Neural progenitor cell (in vitro differentiated cells): ENCODE measurements around the gene FOXN3. TPM values are rescaled to one million over a fixed set of nuclear protein-coding genes. Genes with fewer than 3 reads are reported as not detected.

Experiments
- DNase-seq: peaks from one replicate; pipeline ENCODE4 v3.0.0-alpha.2; 2016; ENCODE audit warnings: low spot score
- H2AFZ ChIP-seq: fragments of 200-600 bp; sonication (generic); replicated peaks from 2 replicates; pipeline ENCODE4 v1.6.1; 2016; ENCODE audit warnings: antibody characterized with exemption
- H3F3A ChIP-seq: fragments of 200-600 bp; sonication (generic); 2 replicates; pipeline ENCODE4 v1.6.1; 2016; ENCODE audit warnings: antibody characterized with exemption, low read depth
- H3K27ac ChIP-seq: fragments of 200-600 bp; sonication (generic); 2 replicates; pipeline ENCODE4 v1.5.1; 2016; ENCODE audit warnings: mild to moderate bottlenecking
- H3K27me3 ChIP-seq: fragments of 200-600 bp; sonication (generic); 2 replicates; pipeline ENCODE4 v1.6.1; 2016; ENCODE audit warnings: mild to moderate bottlenecking, moderate library complexity
- H3K36me3 ChIP-seq: fragments of 200-600 bp; sonication (generic); 2 replicates; pipeline ENCODE4 v1.5.1; 2016
- H3K4me1 ChIP-seq: fragments of 200-600 bp; sonication (generic); 2 replicates; pipeline ENCODE4 v1.6.1; 2016; ENCODE audit warnings: mixed run types
- H3K4me2 ChIP-seq: fragments of 200-600 bp; sonication (generic); 2 replicates; pipeline ENCODE4 v1.6.1; 2016
- H3K4me3 ChIP-seq: fragments of 200-600 bp; sonication (generic); 2 replicates; pipeline ENCODE4 v1.5.1; 2016
- H3K79me2 ChIP-seq: fragments of 200-600 bp; sonication (generic); 2 replicates; pipeline ENCODE4 v1.6.1; 2016; ENCODE audit warnings: low read depth
- H3K9ac ChIP-seq: fragments of 200-600 bp; sonication (generic); 2 replicates; pipeline ENCODE4 v1.6.1; 2016
- H3K9me3 ChIP-seq: fragments of 200-600 bp; sonication (generic); 2 replicates; pipeline ENCODE4 v1.5.1; 2016; ENCODE audit warnings: low read depth
- H4K20me1 ChIP-seq: fragments of 200-600 bp; sonication (generic); 2 replicates; pipeline ENCODE4 v1.6.1; 2016; ENCODE audit warnings: low read depth
- H3K27ac Mint-ChIP-seq: 3 replicates; pipeline ENCODE4 v1.8.0; 2021; ENCODE audit warnings: mixed read lengths
- H3K27me3 Mint-ChIP-seq: 2 replicates; pipeline ENCODE4 v1.8.0; 2022; ENCODE audit warnings: low read depth, mild to moderate bottlenecking, inconsistent platforms, moderate library complexity, mixed read lengths; ENCODE audit not compliant: insufficient read depth
- H3K36me3 Mint-ChIP-seq: 3 replicates; pipeline ENCODE4 v1.8.0; 2021; ENCODE audit warnings: mixed read lengths
- H3K4me1 Mint-ChIP-seq: 3 replicates; pipeline ENCODE4 v1.8.0; 2021; ENCODE audit warnings: mixed read lengths
- H3K4me3 Mint-ChIP-seq: 3 replicates; pipeline ENCODE4 v1.8.0; 2021; ENCODE audit warnings: mild to moderate bottlenecking, moderate library complexity, mixed read lengths
- H3K9me3 Mint-ChIP-seq: 3 replicates; pipeline ENCODE4 v1.8.0; 2020; ENCODE audit warnings: mixed read lengths
- CTCF ChIP-seq: fragments of 200-600 bp; sonication (generic); IDR thresholded peaks from 2 replicates; pipeline ENCODE4 v1.5.1; 2017; ENCODE audit warnings: antibody characterized with exemption, mild to moderate bottlenecking
- EZH2 ChIP-seq: fragments of 200-600 bp; sonication (generic); IDR thresholded peaks from 2 replicates; pipeline ENCODE4 v1.6.1; 2017; ENCODE audit warnings: antibody characterized with exemption, mild to moderate bottlenecking, moderate library complexity
- EZH2phosphoT487 ChIP-seq: fragments of 200-600 bp; sonication (generic); IDR thresholded peaks from 2 replicates; pipeline ENCODE4 v1.6.1; 2017; ENCODE audit warnings: antibody characterized with exemption
- total RNA-seq: library from RNA; depleted of rRNA; stranded (reverse); fragments of >200 nt; gene quantifications from 2 replicates; pipeline ENCODE4 v1.2.3, GENCODE V29; 2015; ENCODE audit warnings: low replicate concordance

Gene FOXN3
- total RNA-seq, 1 donor from 2014 or later = 39.5 TPM

- TF ChIP-seq EZH2phosphoT487 (no peak), CTCF (no peak), EZH2 (no peak)
- peaks cover 66% of the 10 kb centered on the region for H4K20me1 ChIP-seq
- H3K4me2 ChIP-seq = no peak overlapping the region
- Mint-ChIP-seq H3K27me3 (peaks cover 6% of the 10 kb centered on the region), H3K4me1 (peaks cover 22% of the 10 kb centered on the region), H3K4me3 (no peak overlapping the region), H3K36me3 (peaks cover 40% of the 10 kb centered on the region), H3K27ac (no peak overlapping the region), H3K9me3 (peaks cover 6% of the 10 kb centered on the region)
- peaks cover 9% of the 10 kb centered on the region for H3K4me1 ChIP-seq
- H3K79me2 ChIP-seq = peaks cover 100% of the 10 kb centered on the region
- no peaks in the 10 kb centered on the region for H3F3A ChIP-seq
- H3K4me3 ChIP-seq = no peak overlapping the region
- no peaks in the 10 kb centered on the region for H3K9me3 ChIP-seq
- H3K36me3 ChIP-seq = peaks cover 5% of the 10 kb centered on the region
- H3K27ac ChIP-seq = no peak overlapping the region
- DNase-seq = no peak
- H3K27me3 ChIP-seq = no peaks in the 10 kb centered on the region
- H3K9ac ChIP-seq = no peak overlapping the region
- H2AFZ ChIP-seq = no peak overlapping the region
These were observed 10.1 kb downstream of the FOXN3 start for GRCh38 chr14:89406941-89407340.

GRCh38 chr14:89406361-89406760 is 10.7 kb downstream of the FOXN3 start:
- Histone ChIP-seq H2AFZ (no peak overlapping the region), H3K9me3 (no peaks in the 10 kb centered on the region), H3F3A (no peaks in the 10 kb centered on the region), H3K4me2 (no peak overlapping the region), H3K4me3 (no peak overlapping the region), H3K4me1 (peaks cover 14% of the 10 kb centered on the region), H3K27ac (no peak overlapping the region), H3K36me3 (peaks cover 2% of the 10 kb centered on the region), H3K79me2 (peaks cover 100% of the 10 kb centered on the region), H3K27me3 (no peaks in the 10 kb centered on the region), H4K20me1 (peaks cover 72% of the 10 kb centered on the region), H3K9ac (no peak overlapping the region)
- Mint-ChIP-seq H3K9me3 (peaks cover 4% of the 10 kb centered on the region), H3K4me3 (no peak overlapping the region), H3K27ac (no peak overlapping the region), H3K36me3 (peaks cover 36% of the 10 kb centered on the region), H3K27me3 (peaks cover 6% of the 10 kb centered on the region), H3K4me1 (peaks cover 28% of the 10 kb centered on the region)
- TF ChIP-seq CTCF (no peak), EZH2phosphoT487 (no peak), EZH2 (no peak)
- DNase-seq = no peak

- no peaks in the 10 kb centered on the region for H3K27me3 ChIP-seq
- peaks cover 14% of the 10 kb centered on the region for H3K4me1 ChIP-seq
- no peak overlapping the region for H3K9ac ChIP-seq
- no peaks in the 10 kb centered on the region for H3K36me3 ChIP-seq
- no peak for DNase-seq
- Mint-ChIP-seq H3K4me3 (no peak overlapping the region), H3K27ac (no peak overlapping the region), H3K27me3 (peaks cover 6% of the 10 kb centered on the region), H3K36me3 (peaks cover 29% of the 10 kb centered on the region), H3K9me3 (no peaks in the 10 kb centered on the region), H3K4me1 (peaks cover 31% of the 10 kb centered on the region)
- no peak overlapping the region for H3K4me3 ChIP-seq
- TF ChIP-seq CTCF (no peak), EZH2 (no peak), EZH2phosphoT487 (no peak)
- H3K9me3 ChIP-seq = no peaks in the 10 kb centered on the region
- no peak overlapping the region for H3K4me2 ChIP-seq
- H2AFZ ChIP-seq = no peak overlapping the region
- peaks cover 76% of the 10 kb centered on the region for H4K20me1 ChIP-seq
- H3K27ac ChIP-seq = no peak overlapping the region
- H3K79me2 ChIP-seq = peaks cover 100% of the 10 kb centered on the region
- no peaks in the 10 kb centered on the region for H3F3A ChIP-seq
These were observed 11.3 kb downstream of the FOXN3 start for GRCh38 chr14:89405712-89406111.
